ENCODE results near the gene ASB5. TPM values are rescaled to one million over a fixed set of nuclear protein-coding genes. Genes with fewer than 3 reads are reported as not detected.

ASB5 gene
- total and polyA plus RNA-seq, 2 of the 8 experiments (the other 6 are each of a cell fraction or from before 2014, with no cell fraction given), result 0.02 TPM; not detected in 1

- no peak for TF ChIP-seq CHD7 (IDR thresholded peaks at IDR 0.05; ENCODE audit: insufficient replicate concordance, low read length)
- TF ChIP-seq HDAC6 (IDR thresholded peaks at IDR 0.05; ENCODE audit: low read depth, low read length), result no peak
- TF ChIP-seq SP4 (IDR thresholded peaks at IDR 0.05; ENCODE audit: low read length), result no peak
- TF ChIP-seq GTF2F1 (IDR thresholded peaks at IDR 0.05; ENCODE audit: borderline replicate concordance, low read depth, low read length), result no peak
- TF ChIP-seq FOSL1 (IDR thresholded peaks at IDR 0.05; ENCODE audit: insufficient read depth, low read depth, low read length), result no peak
- no peak for TF ChIP-seq TBP (IDR thresholded peaks at IDR 0.05; ENCODE audit: low read depth, low read length)
- no peak for TF ChIP-seq ATF2 (IDR thresholded peaks at IDR 0.05; ENCODE audit: low read length)
- TF ChIP-seq CBX8 (IDR thresholded peaks at IDR 0.05; ENCODE audit: borderline replicate concordance, low read depth, low read length), result no peak
Measured at GRCh38 chr4:176210579-176211296, 58.3 kb downstream of the ASB5 start (continued).

Measured in H1 (cell line).